ENCODE results near the gene ALG8. TPM values are rescaled to one million over a fixed set of nuclear protein-coding genes. Genes with fewer than 3 reads are reported as not detected.

ALG8 gene
- total RNA-seq, 1 experiment from 2014 or later: 188 TPM

- no peak for DNase-seq
- ChIA-PET POLR2A (interaction anchor here (0.9 kb wide), 1 partner anchor 222 kb away, joined by 5 read pairs; no protein-coding TSS in a partner anchor), CTCF (interaction anchor here (0.6 kb wide), 1 partner anchor 20 kb away, joined by 4 read pairs; no protein-coding TSS in a partner anchor)
- Histone ChIP-seq H3K9me3 (no peaks in the 10 kb centered on the region), H3K36me3 (ENCODE audit: control insufficient read depth, insufficient read depth, low read length) (no peaks in the 10 kb centered on the region), H3K4me1 (peaks cover 23% of the 10 kb centered on the region), H3K4me3 (ENCODE audit: low read depth, low read length) (no peak overlapping the region), H3K27me3 (replicated peaks; ENCODE audit: control insufficient read depth, insufficient read depth, low read length) (no peaks in the 10 kb centered on the region)
- no TSS peak for BruUV-seq (replicated peaks)
- Mint-ChIP-seq H3K4me3 (ENCODE audit: unreplicated experiment) (no peak overlapping the region), H3K4me1 (ENCODE audit: low read depth, unreplicated experiment) (peaks cover 15% of the 10 kb centered on the region), H3K27me3 (ENCODE audit: insufficient read depth, unreplicated experiment) (no peaks in the 10 kb centered on the region), H3K9me3 (ENCODE audit: unreplicated experiment) (no peaks in the 10 kb centered on the region), H3K27ac (ENCODE audit: unreplicated experiment) (no peak overlapping the region), H3K36me3 (ENCODE audit: insufficient read depth, unreplicated experiment) (peaks cover 15% of the 10 kb centered on the region)
- intact Hi-C loops (cut with micrococcal nuclease; ENCODE audit: unreplicated experiment): no loop called here
- no peak for TF ChIP-seq CTCF (IDR thresholded peaks at IDR 0.05; ENCODE audit: insufficient read depth in 1 of 2, low read depth in 1 of 2, low read length in 1 of 2, severe bottlenecking in 1 of 2, unreplicated experiment in 1 of 2)
Observed at GRCh38 chr11:78057462-78058055, 81.9 kb downstream of the ALG8 start.

DNA sequence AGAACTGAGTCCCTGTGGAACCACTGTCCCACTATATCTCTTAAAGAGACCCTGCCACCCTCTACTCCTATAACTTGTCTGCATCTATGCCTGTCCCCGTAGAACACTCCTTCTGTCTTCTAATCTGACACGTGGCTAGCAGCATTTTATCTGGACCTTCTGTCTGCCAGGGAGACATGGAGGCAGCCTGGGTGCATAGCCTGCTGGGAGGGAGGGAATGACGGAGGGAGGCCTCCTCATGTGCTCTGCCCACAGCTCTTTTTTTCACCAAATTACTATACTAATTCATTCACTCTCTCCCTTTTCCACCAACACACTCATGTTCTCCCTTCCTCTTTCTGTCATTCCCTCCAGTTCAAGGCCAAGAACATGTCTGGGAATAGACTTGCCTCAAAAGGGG, 83.3 kb downstream of the ALG8 start:
- ChIA-PET POLR2A (no interaction called here), CTCF (no interaction called here)
- peaks cover 15% of the 10 kb centered on the region for H3K36me3 Mint-ChIP-seq (ENCODE audit: insufficient read depth, unreplicated experiment)
- peaks cover 20% of the 10 kb centered on the region for H3K4me1 ChIP-seq
- peak overlapping the region; percentile 9 for H3K27ac Mint-ChIP-seq (ENCODE audit: unreplicated experiment)
- DNase-seq: no peak
- no peaks in the 10 kb centered on the region for H3K27me3 ChIP-seq (replicated peaks; ENCODE audit: control insufficient read depth, insufficient read depth, low read length)
- intact Hi-C loops (cut with micrococcal nuclease; ENCODE audit: unreplicated experiment): no loop called here
- H3K9me3 Mint-ChIP-seq (ENCODE audit: unreplicated experiment): no peaks in the 10 kb centered on the region
- H3K36me3 ChIP-seq (ENCODE audit: control insufficient read depth, insufficient read depth, low read length): no peaks in the 10 kb centered on the region
- H3K4me3 Mint-ChIP-seq (ENCODE audit: unreplicated experiment): no peak overlapping the region
- no peak overlapping the region for H3K4me3 ChIP-seq (ENCODE audit: low read depth, low read length)
- no peaks in the 10 kb centered on the region for H3K27me3 Mint-ChIP-seq (ENCODE audit: insufficient read depth, unreplicated experiment)
- TF ChIP-seq CTCF (IDR thresholded peaks at IDR 0.05; ENCODE audit: insufficient read depth in 1 of 2, low read depth in 1 of 2, low read length in 1 of 2, severe bottlenecking in 1 of 2, unreplicated experiment in 1 of 2): no peak
- peaks cover 4% of the 10 kb centered on the region for H3K4me1 Mint-ChIP-seq (ENCODE audit: low read depth, unreplicated experiment)
- H3K9me3 ChIP-seq: no peaks in the 10 kb centered on the region
- no TSS peak for BruUV-seq (replicated peaks)

DNA sequence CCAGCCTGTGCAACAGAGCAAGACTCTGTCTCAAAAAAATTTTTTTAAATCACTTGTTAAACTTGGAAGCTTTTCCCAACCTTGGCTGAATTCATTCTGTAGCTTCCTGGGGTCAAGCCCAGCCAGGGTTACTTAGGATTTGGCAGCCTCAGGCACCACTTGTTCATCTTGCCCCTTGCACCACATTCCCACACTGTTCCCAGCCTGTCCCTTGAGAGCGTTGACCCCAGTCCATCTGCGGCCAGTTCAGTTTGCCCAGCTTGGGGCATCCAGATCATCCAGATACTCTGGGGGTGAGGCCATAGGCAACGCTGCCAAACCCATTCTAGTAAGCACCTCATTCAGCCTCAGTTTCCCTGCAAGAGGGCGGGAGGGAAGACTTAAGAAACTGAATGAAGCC, 84.5 kb downstream of the ALG8 start:
- no peak for DNase-seq
- H3K36me3 ChIP-seq (ENCODE audit: control insufficient read depth, insufficient read depth, low read length): no peaks in the 10 kb centered on the region
- no peak overlapping the region for H3K4me3 ChIP-seq (ENCODE audit: low read depth, low read length)
- CTCF ChIA-PET: no interaction called here
- H3K27me3 Mint-ChIP-seq (ENCODE audit: insufficient read depth, unreplicated experiment): no peaks in the 10 kb centered on the region
- H3K27me3 ChIP-seq (replicated peaks; ENCODE audit: control insufficient read depth, insufficient read depth, low read length): no peaks in the 10 kb centered on the region
- H3K4me1 ChIP-seq: peaks cover 16% of the 10 kb centered on the region
- intact Hi-C loops (cut with micrococcal nuclease; ENCODE audit: unreplicated experiment): no loop called here
- H3K9me3 ChIP-seq: no peaks in the 10 kb centered on the region
- H3K27ac Mint-ChIP-seq (ENCODE audit: unreplicated experiment): no peak overlapping the region
- no peak overlapping the region for H3K4me3 Mint-ChIP-seq (ENCODE audit: unreplicated experiment)
- no peak for TF ChIP-seq CTCF (IDR thresholded peaks at IDR 0.05; ENCODE audit: insufficient read depth in 1 of 2, low read depth in 1 of 2, low read length in 1 of 2, severe bottlenecking in 1 of 2, unreplicated experiment in 1 of 2)
- peaks cover 15% of the 10 kb centered on the region for H3K36me3 Mint-ChIP-seq (ENCODE audit: insufficient read depth, unreplicated experiment)
- BruUV-seq (replicated peaks): no TSS peak
- peaks cover 11% of the 10 kb centered on the region for H3K4me1 Mint-ChIP-seq (ENCODE audit: low read depth, unreplicated experiment)
- no peaks in the 10 kb centered on the region for H3K9me3 Mint-ChIP-seq (ENCODE audit: unreplicated experiment)
- POLR2A ChIA-PET: interaction anchor here (0.6 kb wide), 2 partner anchors 14 to 205 kb away, joined by 3 read pairs; no protein-coding TSS in a partner anchor
